ENCODE results near the gene IL21R.

DNA sequence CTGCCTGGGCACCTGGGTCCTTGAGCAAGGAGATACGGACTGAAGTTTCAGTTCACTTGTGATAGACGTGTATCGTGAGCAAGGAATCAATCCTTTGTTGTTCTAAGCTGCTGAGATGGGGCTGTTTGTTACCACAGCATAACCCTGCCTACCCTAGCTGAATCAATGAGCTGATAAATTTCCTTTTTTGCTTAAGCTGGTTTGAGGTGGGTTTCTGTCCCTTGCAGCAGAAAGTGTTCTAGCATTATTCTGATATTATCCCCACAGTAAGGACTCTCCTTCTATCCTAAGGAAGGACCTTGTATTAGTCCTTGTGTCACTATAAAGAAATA, 51.5 kb downstream of the IL21R start:
- TF ChIP-seq NKRF (conservative IDR thresholded peaks at IDR 0.05) (no peak), NFYB (IDR thresholded peaks at IDR 0.05; ENCODE audit: insufficient read depth, low read depth, low read length) (no peak), EGR1 (IDR thresholded peaks at IDR 0.05; ENCODE audit: borderline replicate concordance in 1 of 2, low read depth in 2 of 2, low read length in 2 of 2) (no peak), BACH1 (IDR thresholded peaks at IDR 0.05; ENCODE audit: borderline replicate concordance) (no peak), EZH2 (IDR thresholded peaks at IDR 0.05; ENCODE audit: borderline replicate concordance, control insufficient read depth, low read depth, low read length) (no peak)
